22Rv1 (cell line): ENCODE data around the gene HYAL2.

Experiments used
- ZFX ChIP-seq: fragments of 450-650 bp; IDR thresholded peaks from 2 replicates; pipeline ENCODE4 v1.6.1; 2017; ENCODE audit warnings: antibody characterized with exemption, borderline replicate concordance
- TF ChIP-seq, protein P1 (sequence below): fragments of 450-650 bp; IDR thresholded peaks from 2 replicates; pipeline ENCODE4 v1.5.1; 2017; ENCODE audit warnings: mild to moderate bottlenecking

GRCh38 chr3:50304601-50305000 lies 17.9 kb downstream of the HYAL2 start:
- TF ChIP-seq, protein P1, sequence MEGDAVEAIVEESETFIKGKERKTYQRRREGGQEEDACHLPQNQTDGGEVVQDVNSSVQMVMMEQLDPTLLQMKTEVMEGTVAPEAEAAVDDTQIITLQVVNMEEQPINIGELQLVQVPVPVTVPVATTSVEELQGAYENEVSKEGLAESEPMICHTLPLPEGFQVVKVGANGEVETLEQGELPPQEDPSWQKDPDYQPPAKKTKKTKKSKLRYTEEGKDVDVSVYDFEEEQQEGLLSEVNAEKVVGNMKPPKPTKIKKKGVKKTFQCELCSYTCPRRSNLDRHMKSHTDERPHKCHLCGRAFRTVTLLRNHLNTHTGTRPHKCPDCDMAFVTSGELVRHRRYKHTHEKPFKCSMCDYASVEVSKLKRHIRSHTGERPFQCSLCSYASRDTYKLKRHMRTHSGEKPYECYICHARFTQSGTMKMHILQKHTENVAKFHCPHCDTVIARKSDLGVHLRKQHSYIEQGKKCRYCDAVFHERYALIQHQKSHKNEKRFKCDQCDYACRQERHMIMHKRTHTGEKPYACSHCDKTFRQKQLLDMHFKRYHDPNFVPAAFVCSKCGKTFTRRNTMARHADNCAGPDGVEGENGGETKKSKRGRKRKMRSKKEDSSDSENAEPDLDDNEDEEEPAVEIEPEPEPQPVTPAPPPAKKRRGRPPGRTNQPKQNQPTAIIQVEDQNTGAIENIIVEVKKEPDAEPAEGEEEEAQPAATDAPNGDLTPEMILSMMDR = no peak
- TF ChIP-seq ZFX = no peak
